LoVo (cell line): Measurements from ENCODE around the gene MYBPC2.
"Not testable (repeated sequence)": the region's sequence is repeated elsewhere in the genome, so short reads cannot be mapped to it uniquely, and the experiment has no call there.

ENCODE experiments used
- DNase-seq: peaks from one replicate; pipeline ENCODE4 v3.0.0-alpha.2; 2016; ENCODE audit warnings: low spot score

The MYBPC2 gene

GRCh38 chr19:50432221-50433028 lies at the start of gene MYBPC2:
Gene MYBPC2, plus strand, starts transcription at chr19:50432892. Its CDS starts 62 bp downstream, at chr19:50432954.
- DNase-seq: no peak

GRCh38 chr19:50383001-50383851 lies 49.5 kb upstream of the MYBPC2 start:
- no peak for DNase-seq

GRCh38 chr19:50383852-50384684 lies 48.6 kb upstream of the MYBPC2 start, which contains the start of gene POLD1:
Gene POLD1, plus strand, starts transcription at chr19:50384347. Its CDS starts 14,505 bp downstream, at chr19:50398852.
- DNase-seq: peak; percentile 100

- DNase-seq: no peak
These were observed 47.8 kb upstream of the MYBPC2 start for GRCh38 chr19:50384685-50385535.

- no peak for DNase-seq
These were observed 45.4 kb upstream of the MYBPC2 start for GRCh38 chr19:50387176-50387867.

- no peak for DNase-seq
These were observed 44.8 kb upstream of the MYBPC2 start for GRCh38 chr19:50387868-50388245.

- DNase-seq: not testable (repeated sequence)
These were observed 42.4 kb upstream of the MYBPC2 start for GRCh38 chr19:50390295-50390694.

GRCh38 chr19:50390952-50391351 lies 41.7 kb upstream of the MYBPC2 start:
- not testable (repeated sequence) for DNase-seq

GRCh38 chr19:50392759-50393158 lies 39.9 kb upstream of the MYBPC2 start:
- no peak for DNase-seq

- DNase-seq: no peak
These were observed 39.1 kb upstream of the MYBPC2 start for GRCh38 chr19:50393589-50393988.

GRCh38 chr19:50394017-50394416 lies 38.7 kb upstream of the MYBPC2 start:
- DNase-seq: no peak

- no peak for DNase-seq
These were observed 33.9 kb upstream of the MYBPC2 start for GRCh38 chr19:50398675-50399367.

GRCh38 chr19:50399368-50399745 lies 33.3 kb upstream of the MYBPC2 start:
- DNase-seq: no peak

- DNase-seq: no peak
These were observed 30.9 kb upstream of the MYBPC2 start for GRCh38 chr19:50401605-50402450.

- DNase-seq: no peak
These were observed 30.0 kb upstream of the MYBPC2 start for GRCh38 chr19:50402544-50403301.

- DNase-seq: no peak
These were observed 26.4 kb upstream of the MYBPC2 start for GRCh38 chr19:50406156-50406820.

- DNase-seq: no peak
These were observed 25.9 kb upstream of the MYBPC2 start for GRCh38 chr19:50406829-50407228.

GRCh38 chr19:50409347-50409746 lies 23.3 kb upstream of the MYBPC2 start:
- no peak for DNase-seq
